DOHH2 (cell line): Measurements from ENCODE around the gene SEMA3A.

ENCODE experiments used
- CTCF ChIP-seq: fragments of 200-600 bp; sonication (generic); IDR thresholded peaks from one replicate; pipeline ENCODE4 v1.5.1; 2014; ENCODE audit warnings: antibody characterized with exemption, mild to moderate bottlenecking, low read depth, low read length; ENCODE audit not compliant: poor library complexity, severe bottlenecking
- EZH2phosphoT487 ChIP-seq: fragments of 200-600 bp; sonication (generic); IDR thresholded peaks from 2 replicates; pipeline ENCODE4 v1.6.1; 2017; ENCODE audit warnings: borderline replicate concordance, mild to moderate bottlenecking, antibody characterized with exemption, low read length, moderate library complexity, mixed read lengths

GRCh38 chr7:83921271-83921940 is 273.2 kb downstream of the SEMA3A start:
- TF ChIP-seq CTCF = no peak
- TF ChIP-seq EZH2phosphoT487 = no peak
